Astrocyte (in vitro differentiated cells and primary cell): Measurements from ENCODE around the gene ACTN1.

ENCODE experiments used
- CTCF ChIP-seq: IDR thresholded peaks from 2 replicates; pipeline ENCODE4 v1.5.1; 2011; ENCODE audit warnings: low read depth, mild to moderate bottlenecking, inconsistent platforms, low read length, moderate library complexity; ENCODE audit not compliant: insufficient read depth
- EZH2 ChIP-seq: IDR thresholded peaks from 2 replicates; pipeline ENCODE4 v1.6.1; 2012; ENCODE audit warnings: mild to moderate bottlenecking, low read length, inconsistent platforms; ENCODE audit not compliant: insufficient read depth

GRCh38 chr14:68981139-68981538 is 2.0 kb upstream of the ACTN1 start:
- no peak for TF ChIP-seq EZH2
- TF ChIP-seq CTCF: no peak
